ENCODE results near the gene SLC1A4. TPM values are rescaled to one million over a fixed set of nuclear protein-coding genes. Genes with fewer than 3 reads are reported as not detected.

The SLC1A4 gene
- total and polyA plus RNA-seq, 2 of the 4 experiments (the other 2 are of a cell fraction) = 6.8 to 8.1 TPM

DNA sequence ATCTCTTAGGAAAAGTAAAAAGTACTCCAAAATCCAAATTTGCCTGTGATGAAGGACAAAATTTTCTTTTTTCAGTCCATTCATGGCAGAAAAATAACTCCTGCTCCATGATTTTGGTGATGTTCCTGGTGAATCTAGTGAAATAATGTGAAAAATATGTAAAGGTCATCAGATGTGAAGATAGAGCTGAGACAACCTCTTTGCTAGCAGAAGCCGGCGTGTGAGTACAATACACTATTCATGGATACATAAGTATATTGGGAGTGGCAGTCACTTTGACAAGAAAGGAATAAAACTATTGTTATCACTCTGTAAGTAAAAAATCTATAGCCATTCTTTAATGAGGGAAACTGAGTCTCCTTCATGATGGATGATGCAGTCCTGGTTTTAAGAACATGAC lies 6.3 kb upstream of the SLC1A4 start:
- TF ChIP-seq RCOR1 (IDR thresholded peaks at IDR 0.05; ENCODE audit: insufficient replicate concordance, low read length) (no peak), MAZ (IDR thresholded peaks at IDR 0.05; ENCODE audit: borderline replicate concordance, low read depth, low read length) (no peak), NFE2L2 (IDR thresholded peaks at IDR 0.05; ENCODE audit: low read depth, low read length) (no peak), MAFK (IDR thresholded peaks at IDR 0.05; ENCODE audit: low read depth, low read length) (no peak), BHLHE40 (IDR thresholded peaks at IDR 0.05; ENCODE audit: low read depth, low read length) (no peak), MXI1 (IDR thresholded peaks at IDR 0.05; ENCODE audit: borderline replicate concordance, low read depth, low read length) (no peak), RAD21 (IDR thresholded peaks at IDR 0.05; ENCODE audit: low read length) (no peak), RFX5 (IDR thresholded peaks at IDR 0.05; ENCODE audit: low read depth, low read length) (no peak), SMC3 (IDR thresholded peaks at IDR 0.05; ENCODE audit: low read depth, low read length) (no peak), CHD1 (IDR thresholded peaks at IDR 0.05; ENCODE audit: low read depth, low read length) (no peak), POLR2A (IDR thresholded peaks at IDR 0.05; ENCODE audit: low read depth, low read length) (no peak)
- TF ChIP-seq, protein P1, sequence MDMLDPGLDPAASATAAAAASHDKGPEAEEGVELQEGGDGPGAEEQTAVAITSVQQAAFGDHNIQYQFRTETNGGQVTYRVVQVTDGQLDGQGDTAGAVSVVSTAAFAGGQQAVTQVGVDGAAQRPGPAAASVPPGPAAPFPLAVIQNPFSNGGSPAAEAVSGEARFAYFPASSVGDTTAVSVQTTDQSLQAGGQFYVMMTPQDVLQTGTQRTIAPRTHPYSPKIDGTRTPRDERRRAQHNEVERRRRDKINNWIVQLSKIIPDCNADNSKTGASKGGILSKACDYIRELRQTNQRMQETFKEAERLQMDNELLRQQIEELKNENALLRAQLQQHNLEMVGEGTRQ (IDR thresholded peaks at IDR 0.05; ENCODE audit: low read depth, low read length) = no peak
- TF ChIP-seq, protein P2, sequence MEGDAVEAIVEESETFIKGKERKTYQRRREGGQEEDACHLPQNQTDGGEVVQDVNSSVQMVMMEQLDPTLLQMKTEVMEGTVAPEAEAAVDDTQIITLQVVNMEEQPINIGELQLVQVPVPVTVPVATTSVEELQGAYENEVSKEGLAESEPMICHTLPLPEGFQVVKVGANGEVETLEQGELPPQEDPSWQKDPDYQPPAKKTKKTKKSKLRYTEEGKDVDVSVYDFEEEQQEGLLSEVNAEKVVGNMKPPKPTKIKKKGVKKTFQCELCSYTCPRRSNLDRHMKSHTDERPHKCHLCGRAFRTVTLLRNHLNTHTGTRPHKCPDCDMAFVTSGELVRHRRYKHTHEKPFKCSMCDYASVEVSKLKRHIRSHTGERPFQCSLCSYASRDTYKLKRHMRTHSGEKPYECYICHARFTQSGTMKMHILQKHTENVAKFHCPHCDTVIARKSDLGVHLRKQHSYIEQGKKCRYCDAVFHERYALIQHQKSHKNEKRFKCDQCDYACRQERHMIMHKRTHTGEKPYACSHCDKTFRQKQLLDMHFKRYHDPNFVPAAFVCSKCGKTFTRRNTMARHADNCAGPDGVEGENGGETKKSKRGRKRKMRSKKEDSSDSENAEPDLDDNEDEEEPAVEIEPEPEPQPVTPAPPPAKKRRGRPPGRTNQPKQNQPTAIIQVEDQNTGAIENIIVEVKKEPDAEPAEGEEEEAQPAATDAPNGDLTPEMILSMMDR (conservative IDR thresholded peaks at IDR 0.05; ENCODE audit: low read depth, low read length) = no peak
- TF ChIP-seq, protein P3, sequence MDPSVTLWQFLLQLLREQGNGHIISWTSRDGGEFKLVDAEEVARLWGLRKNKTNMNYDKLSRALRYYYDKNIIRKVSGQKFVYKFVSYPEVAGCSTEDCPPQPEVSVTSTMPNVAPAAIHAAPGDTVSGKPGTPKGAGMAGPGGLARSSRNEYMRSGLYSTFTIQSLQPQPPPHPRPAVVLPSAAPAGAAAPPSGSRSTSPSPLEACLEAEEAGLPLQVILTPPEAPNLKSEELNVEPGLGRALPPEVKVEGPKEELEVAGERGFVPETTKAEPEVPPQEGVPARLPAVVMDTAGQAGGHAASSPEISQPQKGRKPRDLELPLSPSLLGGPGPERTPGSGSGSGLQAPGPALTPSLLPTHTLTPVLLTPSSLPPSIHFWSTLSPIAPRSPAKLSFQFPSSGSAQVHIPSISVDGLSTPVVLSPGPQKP (IDR thresholded peaks at IDR 0.05; ENCODE audit: borderline replicate concordance, low read depth, low read length) = no peak
- H3K36me3 ChIP-seq (ENCODE audit: control insufficient read depth, insufficient read depth, low read length) = no peaks in the 10 kb centered on the region
- H3K4ac ChIP-seq (ENCODE audit: low read depth, low read length) = no peak overlapping the region
- no peak overlapping the region for H3K14ac ChIP-seq (replicated peaks; ENCODE audit: low read depth, low read length)
- peaks cover 11% of the 10 kb centered on the region for H3K4me1 ChIP-seq (ENCODE audit: control insufficient read depth, insufficient read depth, low read length)
- H3K9me1 ChIP-seq (ENCODE audit: insufficient read depth, low read length) = peaks cover 9% of the 10 kb centered on the region
- no peak overlapping the region for H3K4me2 ChIP-seq (ENCODE audit: low read depth, low read length)
- ChIA-PET POLR2A (ENCODE audit: unreplicated experiment) (no interaction called here), CTCF (no interaction called here)
- H2BK120ac ChIP-seq (ENCODE audit: low read depth, low read length) = no peak overlapping the region
- no peak overlapping the region for H2AK9ac ChIP-seq (replicated peaks; ENCODE audit: low read depth, low read length, poor library complexity)
- dilution Hi-C loops (cut with HindIII; ENCODE audit: low sequenced_read_pairs, unreplicated experiment) (no loop called here), intact Hi-C loops (cut with micrococcal nuclease) (no loop called here), in situ Hi-C loops (cut with MboI; ENCODE audit: low sequenced_read_pairs) (no loop called here)
- H2BK20ac ChIP-seq (ENCODE audit: low read depth, low read length) = no peak overlapping the region
- H3K27ac ChIP-seq (ENCODE audit: insufficient read depth, low read length) = no peak overlapping the region
- H2AFZ ChIP-seq (replicated peaks; ENCODE audit: low read length, poor library complexity) = no peak overlapping the region
- no peak overlapping the region for H3K56ac ChIP-seq (ENCODE audit: extremely low read depth, insufficient read depth, low read length)
- no CpG with 5 or more reads among the region's 2 CpGs for WGBS, 2 experiments (ENCODE audit: extremely low coverage in 2 of 2, insufficient read length in 1 of 2)
- no TSS peak for BruUV-seq (replicated peaks)
- no peak overlapping the region for H4K5ac ChIP-seq (ENCODE audit: low read depth, low read length)
- no peak overlapping the region for H2BK5ac ChIP-seq (ENCODE audit: low read depth, low read length, poor library complexity, severe bottlenecking)
- H3K79me1 ChIP-seq (ENCODE audit: low read depth in 1 of 2, low read length in 2 of 2) = peaks cover 5 to 8% of the 10 kb centered on the region in 2 experiments; a peak in 2 of 4 replicates
- no peak overlapping the region for H3K23ac ChIP-seq (ENCODE audit: low read depth, low read length)
- H4K8ac ChIP-seq (ENCODE audit: low read depth in 2 of 2, low read length in 2 of 2) = no peak overlapping the region
- H3K27me3 ChIP-seq (ENCODE audit: control insufficient read depth, insufficient read depth, low read length) = no peaks in the 10 kb centered on the region
- no peak overlapping the region for H3K9ac ChIP-seq (ENCODE audit: low read depth, low read length)
- no peaks in the 10 kb centered on the region for H4K20me1 ChIP-seq (ENCODE audit: insufficient read depth, low read length)
- DNase-seq (no peak), ATAC-seq (ENCODE audit: low read depth) (no peak)
- H3K18ac ChIP-seq (ENCODE audit: low read depth, low read length) = no peak overlapping the region
- no peak overlapping the region for H2AK5ac ChIP-seq (ENCODE audit: low read depth, low read length)
- H2BK15ac ChIP-seq (ENCODE audit: low read depth, low read length) = no peak overlapping the region
- H4K91ac ChIP-seq (ENCODE audit: insufficient read depth, low read depth, low read length) = no peak overlapping the region
- no peaks in the 10 kb centered on the region for H3K9me3 ChIP-seq (ENCODE audit: control insufficient read depth, insufficient read depth, low read length)
- no peak overlapping the region for H3K4me3 ChIP-seq (ENCODE audit: insufficient read depth, low read depth, low read length)

Data from IMR-90 (cell line).